ENCODE measurements around the gene MMP17.

MMP17 gene

DNA sequence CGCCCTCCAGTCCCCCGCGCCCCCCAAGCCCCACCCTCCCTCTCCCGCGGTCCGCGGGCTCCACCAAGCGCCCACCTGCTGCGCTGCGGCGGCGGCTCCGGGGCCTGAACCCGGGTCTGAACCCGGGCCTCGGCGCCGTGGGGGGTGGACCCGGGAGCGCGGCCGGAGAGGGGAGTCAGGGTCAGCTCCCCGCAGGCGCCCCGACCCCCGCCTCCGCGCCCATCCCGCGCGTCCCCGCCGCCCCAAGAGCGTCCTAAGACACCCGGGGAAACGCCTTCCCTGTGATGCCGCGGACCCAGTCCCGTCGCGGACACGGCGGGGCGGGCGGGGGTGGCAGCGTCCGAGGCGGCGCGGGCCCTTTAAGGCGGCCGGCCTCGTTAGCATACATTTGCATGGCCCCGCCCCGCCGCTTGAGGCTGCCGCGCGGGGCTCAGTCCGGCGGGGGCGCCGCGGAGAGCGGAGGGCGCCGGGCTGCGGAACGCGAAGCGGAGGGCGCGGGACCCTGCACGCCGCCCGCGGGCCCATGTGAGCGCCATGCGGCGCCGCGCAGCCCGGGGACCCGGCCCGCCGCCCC is at the start of gene MMP17:
MMP17 (plus strand) TSS at position 433 of the 574 bp plus-strand sequence; CDS start at position 535, 102 bp downstream.
- DNase-seq = peak; percentile 73

DNA sequence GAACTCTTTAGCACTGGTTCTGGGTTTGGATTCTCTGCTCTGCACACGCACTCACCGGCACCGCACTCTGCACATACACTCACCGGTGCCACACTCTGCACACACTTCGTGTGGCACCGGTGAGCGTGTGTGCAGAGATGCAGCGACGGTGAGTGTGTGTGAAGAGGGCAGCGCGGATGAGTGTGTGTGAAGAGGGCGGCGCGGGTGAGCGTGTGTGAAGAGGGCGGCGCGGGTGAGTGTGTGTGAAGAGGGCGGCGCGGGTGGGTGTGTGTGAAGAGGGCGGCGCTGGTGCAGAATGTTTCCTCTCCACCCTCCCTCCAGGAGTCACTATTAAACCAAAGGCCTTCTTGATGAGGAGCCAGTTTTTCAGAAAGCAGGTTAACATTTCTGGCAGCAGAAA is 49.2 kb upstream of the MMP17 start:
- DNase-seq = no peak

DNA sequence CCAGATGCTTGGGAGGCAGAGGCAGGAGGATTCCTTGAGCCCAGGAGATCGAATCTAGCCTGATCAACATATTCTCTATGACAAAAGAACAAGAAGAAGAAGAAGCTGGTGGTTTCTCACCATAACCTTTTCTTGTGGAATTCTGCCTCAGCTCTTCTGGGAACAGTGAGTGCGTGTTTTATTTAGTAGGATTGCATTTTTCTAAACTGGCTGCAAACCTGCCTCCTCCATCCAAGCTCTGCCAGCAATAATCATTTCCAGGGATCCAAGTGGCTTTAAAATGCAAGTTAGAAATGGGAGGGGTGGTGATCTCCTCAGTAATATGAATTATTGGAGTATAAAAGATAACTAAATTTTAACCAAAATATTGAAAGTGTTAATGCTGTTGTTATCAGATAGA is 46.1 kb upstream of the MMP17 start:
- DNase-seq = no peak

DNA sequence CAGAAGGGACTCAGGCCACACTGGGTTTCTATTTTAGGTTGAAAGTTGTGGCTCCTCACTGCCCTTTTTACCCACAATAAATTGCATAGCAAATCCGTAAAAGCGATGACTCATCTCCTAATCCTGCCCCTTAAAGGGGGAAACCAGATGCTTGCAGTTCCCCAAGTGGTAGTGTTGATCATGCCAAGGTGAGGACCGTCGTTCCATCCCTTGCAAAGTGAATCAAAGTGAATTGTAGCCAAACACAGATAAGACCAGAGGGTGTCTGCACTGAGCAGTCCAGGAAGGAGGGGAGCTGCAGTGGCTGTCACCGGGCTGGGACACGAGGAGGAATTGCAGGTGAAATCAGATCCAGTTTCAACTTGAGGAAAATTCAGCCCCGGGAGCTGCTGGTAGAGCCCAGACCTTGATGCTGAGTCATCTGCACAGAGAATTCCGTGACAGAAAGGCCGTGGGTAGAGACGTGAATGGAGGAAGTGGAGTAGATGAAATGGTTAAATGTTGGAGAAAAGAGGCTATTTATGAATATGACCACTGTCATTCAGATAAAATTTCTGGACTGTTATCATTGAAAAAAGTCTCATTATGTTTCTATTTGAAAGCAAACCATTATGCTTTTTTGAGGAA is 44.2 kb upstream of the MMP17 start:
- peak; percentile 90 for DNase-seq

DNA sequence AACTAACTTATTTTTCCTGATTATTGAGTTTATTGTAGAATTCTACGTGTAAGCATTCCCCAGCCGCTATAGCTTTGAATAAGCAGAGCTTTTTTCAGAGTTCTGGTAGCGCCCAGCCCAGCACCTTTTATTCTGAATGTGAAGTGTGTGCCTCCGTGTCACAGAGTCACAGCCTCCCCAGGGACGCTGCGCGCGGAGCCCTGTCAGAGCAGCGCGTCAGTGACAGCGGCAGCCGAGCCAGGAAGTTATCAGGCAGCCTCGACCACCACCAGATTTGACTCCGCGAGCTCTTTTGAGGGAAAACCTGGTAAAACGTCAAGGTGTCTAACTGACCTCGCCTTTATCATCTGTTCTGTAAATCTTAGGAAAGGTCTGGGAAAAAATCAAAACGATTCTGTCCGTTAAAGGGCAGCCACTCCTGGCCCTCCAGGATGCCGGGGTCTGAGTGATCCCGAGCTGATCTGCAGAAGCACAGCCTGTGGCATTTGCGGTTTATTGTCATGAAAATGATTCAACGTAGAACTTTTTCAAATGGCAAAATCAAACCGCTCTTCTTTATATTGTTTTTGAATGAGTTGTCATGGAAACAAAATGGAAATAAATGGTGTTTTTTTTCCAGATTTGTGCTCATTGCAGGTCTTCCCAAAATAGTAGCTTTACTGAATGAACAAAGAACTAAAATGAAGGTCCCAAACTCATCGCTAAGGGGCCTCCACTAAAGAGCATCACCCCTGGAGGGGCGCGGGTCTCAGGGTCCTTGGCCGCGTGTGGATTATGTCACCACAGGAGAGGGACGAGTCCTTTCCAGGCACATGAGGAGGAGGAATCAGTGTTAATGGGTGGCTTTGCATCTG is 43.1 kb upstream of the MMP17 start:
- no peak for DNase-seq

DNA sequence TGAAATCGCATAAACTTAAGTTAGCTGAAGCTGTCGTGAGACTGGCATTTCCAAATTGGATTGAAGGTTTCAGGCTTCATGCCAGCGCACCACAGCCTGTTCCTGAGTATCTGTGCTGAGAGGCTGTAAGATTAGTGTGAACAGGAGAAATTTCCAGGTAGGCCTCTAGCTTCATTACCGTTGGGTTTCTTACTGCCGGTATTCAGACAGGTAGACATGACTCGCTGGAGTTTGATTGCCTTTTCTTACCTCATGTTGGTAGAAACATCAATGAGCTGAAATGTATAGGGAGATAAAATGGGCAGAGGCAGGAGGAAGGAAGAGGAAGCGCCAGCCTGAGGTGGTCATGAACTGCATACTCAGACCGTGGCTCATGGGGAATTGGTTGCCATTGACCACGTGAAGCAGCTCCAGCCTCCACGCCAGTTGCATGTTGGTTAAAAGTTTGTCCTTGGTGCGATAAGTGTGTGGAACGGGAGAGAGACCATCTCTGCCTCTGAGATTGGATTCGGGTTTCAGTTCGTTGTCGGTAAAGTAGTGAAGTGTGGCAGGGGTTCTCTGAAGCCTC is 42.3 kb upstream of the MMP17 start:
- DNase-seq = no peak

DNA sequence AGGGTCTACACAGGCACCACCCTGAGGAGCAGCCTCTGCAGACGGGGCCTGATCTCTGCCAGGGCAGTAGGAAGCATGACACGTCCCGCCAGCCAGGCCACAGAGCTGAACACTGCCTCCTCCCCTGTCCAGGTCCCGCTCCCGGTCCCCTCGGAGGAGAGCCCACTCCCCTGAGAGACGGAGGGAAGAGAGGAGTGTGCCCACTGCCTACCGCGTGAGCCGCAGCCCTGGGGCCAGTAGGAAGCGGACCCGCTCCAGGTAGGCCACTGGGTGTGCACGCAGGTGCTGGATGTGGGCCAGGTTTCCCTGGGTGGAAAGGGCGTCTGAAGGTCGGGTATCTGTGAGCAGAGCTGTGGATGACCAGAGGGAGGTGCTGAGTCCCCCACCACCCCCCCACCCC is 41.9 kb upstream of the MMP17 start:
- no peak for DNase-seq

DNA sequence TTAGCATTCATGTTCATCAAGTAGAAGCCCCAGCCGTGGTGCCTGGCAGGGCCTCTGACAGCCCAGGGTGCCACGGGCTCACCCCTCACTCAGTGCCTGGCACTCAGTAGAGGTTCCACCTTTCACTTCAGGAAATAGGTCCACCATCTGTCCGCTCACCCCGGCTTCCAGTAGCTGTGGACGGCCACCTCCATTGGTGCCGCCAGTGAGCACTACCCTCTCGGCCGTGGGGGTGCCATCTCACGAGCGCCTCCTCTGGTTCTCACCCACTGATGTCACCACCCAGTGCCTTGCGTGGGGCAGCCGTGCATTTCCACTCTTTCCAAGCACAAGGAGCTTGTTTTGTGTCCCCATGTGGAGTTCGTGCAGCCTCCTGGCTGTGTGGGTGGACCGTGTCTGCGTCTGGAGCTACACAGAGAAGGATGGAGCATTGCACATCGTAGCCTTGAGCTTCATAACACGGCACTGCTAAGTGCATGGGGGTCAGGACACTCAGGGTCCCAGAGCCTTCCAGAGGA is 41.0 kb upstream of the MMP17 start:
- DNase-seq = no peak

DNA sequence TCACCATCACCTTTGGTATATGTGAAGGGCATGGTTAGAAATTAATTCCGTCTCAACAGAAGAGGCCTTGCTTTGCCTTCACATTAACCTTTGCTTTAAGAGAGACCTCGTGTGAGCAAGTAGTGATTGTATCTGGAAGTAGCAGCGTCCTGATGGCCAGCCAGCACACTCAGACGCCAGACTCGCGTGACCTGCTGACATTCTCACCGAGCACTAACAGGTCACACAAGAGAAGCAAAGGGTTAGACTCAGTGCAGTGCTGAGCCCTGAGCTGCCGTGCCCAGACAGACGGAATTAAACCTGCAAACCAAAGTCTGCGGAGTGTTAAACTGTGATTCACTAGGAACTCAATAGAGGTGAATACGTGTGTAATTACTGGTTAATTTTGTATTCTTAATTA is 40.1 kb upstream of the MMP17 start:
- DNase-seq = no peak

DNA sequence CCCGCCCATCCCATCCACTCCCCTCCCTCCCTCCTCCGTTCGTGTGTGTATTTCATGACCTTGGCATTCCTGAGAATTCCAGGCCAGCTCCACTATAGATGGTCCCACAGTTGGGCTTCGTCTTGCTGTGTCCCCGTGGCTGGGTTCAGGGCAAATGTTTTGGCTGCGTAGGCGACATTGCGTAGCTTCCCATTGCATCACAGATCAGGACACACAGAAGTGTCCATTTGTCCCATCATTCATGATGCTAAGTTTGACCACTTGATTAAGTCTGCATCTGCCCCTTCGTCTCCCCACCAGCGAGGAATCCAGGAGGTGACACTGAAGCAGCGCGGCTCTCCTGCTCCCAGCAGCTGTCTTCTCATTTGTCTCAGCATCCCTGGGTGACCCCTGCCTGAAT is 38.6 kb upstream of the MMP17 start:
- DNase-seq = no peak

DNA sequence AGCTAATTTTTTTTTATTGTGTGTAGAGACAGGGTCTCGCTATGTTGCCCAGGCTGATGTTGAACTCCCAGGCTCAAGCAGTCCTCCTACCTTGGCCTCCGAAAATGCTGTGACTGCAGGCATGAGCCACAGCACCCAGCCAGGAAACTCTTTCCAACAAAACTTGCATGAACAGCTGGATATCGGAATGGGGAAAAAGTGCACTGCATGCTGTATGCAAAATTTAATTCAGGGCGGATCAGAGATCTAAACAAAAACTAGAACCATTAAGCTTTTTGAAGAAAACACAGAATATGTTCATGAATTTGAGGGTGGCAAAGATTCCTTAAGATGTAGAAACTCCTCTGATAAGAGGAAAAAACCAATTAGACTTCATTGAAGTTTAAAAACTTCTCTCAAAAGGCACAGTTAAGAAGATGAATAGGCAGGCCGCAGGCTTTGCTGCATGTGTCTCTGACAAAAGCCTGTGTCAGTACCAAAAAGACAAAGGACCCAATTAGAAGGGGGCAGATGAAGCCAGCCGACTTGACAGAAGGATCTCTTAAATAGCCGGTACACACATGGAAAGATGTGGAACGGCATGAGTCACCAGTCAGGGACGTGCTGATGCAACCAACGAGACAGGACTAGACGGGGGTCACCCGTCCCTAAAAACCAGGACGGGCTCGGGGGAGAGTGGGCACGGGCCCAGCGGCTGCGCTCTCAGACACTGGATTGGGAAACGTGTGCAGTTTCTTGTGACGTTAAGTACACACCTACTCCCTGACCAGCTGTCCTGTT is 34.8 kb upstream of the MMP17 start:
- peak; percentile 35 for DNase-seq

DNA sequence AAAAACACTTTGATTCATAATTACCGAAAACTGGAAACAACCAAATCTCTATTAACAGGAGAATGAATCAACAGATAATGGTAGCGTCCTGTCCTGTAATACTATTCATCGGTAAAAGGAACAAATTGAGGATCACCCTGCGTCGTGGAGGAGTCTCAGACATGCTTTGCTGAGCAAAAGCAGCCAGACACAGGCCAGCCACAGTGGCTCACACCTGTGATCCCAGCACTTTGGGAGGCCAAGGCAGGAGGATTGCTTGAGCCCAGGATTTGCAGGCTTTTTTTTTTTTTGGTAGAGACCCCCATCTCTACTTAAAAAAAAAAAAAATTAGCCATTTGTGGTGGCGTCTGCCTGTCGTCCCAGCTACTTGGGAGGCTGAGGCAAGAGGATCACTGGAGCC is 34.1 kb upstream of the MMP17 start:
- no peak for DNase-seq

DNA sequence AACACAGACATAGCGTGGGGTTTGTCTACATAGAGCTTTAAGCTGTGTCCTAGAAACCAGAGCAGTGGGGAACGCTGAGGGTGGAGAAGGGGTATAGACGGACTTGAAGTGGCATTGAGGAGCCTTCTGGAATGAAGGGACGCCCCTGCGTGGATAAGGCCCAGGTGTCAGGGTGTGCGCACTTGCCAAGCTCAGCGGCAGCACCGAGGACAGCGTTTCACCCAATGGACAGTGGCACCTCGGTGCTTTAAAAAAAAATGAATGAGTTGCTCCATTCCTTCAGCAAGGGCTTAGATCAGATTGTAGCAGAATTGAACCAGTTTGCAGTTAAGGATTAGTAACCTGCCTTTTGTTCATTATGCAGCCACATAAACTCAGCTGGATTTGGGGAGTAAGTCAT is 33.6 kb upstream of the MMP17 start:
- DNase-seq = no peak

DNA sequence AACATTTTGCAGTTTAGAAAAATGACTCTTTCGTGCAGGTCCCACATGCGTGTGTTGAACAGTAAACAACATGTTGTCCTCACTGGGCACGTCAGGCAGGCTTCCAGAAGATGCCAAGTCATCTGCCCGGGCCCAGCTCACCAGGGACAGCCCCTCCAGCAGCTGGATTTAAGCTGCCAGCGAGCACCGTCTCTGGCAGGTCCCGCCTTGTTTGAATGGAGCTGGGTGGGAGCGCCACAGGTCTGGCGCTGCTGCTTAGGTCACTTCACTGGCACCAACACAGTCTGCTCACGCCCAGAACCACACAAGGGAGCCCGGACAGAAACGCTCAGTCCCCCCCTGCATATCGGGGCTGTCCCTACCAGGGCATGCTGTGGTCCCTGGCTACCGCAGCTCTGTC is 33.1 kb upstream of the MMP17 start:
- DNase-seq = no peak

DNA sequence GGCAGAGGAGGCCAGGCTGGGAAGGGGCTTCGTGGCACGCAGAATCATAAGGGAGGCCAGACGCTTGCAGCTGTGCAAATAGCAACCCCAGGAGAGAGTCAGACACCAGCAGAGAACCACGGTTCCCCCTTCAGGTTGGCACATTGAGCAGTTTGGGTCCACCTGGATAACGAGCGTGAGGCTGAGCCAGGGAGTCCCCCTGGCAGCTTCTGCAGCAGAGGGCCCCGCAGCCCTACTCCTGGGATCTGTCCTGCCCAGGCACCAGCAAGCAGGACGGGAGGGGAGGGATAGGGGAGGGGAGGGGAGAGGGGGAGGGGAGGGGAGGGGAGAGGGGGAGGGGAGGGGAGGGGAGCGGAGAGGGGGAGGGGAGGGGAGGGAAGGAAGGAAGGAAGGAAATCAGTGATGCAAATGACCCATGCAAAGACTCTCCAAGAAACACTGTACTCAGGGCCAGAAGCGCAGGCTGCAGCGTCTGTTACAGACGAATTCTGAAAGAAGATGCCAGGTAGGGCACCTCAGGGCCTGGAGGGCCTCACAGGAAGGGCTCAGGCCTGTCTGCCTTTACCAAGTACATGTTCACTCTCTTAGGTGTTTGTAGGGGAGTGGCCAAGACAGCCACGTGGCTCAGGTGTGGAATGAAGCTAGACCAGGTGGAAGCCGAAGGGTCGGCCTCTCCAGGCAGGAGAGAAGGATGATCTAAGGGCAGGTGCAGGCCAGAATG is 32.3 kb upstream of the MMP17 start:
- no peak for DNase-seq

DNA sequence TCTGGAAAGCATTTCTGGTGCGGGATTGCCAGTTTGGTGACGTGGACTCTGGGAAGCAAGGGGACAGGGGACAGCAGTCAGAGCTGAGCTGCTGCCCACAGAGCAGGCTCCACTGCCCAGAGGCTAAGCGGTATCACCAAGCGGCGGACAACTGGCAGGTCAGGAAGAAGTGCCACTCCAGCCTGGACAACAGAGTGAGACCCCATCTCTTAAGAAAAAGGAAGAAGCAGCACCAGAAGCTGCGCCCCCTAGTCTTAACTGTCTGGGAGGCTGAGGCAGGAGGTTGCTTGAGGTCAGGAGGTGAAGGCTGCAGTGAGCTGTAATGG is 31.8 kb upstream of the MMP17 start:
- DNase-seq = no peak

DNA sequence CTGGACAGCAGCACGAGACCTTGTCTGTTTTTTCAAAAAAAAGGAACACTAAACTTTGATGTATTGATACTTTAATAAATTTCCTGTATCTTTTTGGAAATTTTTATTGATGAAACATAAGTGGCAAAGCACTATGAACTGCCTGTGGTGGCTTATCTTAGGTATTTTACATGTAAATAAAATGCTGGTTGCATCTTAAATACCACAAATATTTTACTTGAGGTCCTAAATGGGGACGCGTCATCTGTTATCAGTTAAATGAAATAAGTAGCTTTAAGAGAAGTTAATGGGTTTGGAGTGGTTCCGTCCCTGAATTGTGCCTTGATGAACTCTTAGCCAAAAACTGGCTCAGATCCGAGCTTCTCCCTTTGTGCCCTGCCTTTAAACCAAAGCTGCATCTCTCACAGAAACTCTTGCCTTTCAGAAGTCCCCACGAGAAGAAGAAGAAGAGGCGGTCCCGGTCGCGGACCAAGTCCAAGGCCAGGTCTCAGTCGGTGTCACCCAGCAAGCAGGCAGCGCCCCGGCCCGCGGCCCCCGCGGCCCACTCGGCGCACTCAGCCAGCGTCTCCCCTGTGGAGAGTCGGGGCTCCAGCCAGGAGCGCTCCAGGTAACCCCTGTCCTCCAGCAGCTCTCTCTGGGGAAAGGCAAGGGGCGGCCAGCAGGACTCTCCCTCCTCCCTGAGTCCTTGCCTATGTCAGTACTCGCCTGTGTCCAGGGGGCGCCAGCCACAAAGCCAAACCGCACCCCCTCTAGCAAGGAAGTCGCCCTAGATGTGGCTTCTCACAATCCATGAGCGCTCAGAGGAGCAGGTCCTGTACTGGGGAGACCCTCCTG is 31.2 kb upstream of the MMP17 start:
- DNase-seq = no peak

DNA sequence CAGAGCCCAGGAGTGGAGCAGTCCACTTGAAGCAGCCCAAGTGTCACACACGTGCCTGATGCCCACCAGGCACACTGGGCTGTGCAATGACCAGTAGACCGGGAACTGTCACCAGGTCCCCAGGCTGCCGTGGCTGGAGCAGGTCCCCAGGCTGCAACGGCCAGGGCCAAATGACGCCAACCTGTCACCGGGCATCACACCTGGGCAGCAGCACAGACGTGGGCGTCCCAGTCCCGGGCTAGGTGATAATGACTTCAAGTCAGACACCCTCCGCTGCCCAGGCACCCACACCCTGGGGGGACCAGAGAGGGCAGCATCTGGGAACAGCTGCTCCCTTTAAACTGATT is 30.6 kb upstream of the MMP17 start:
- no peak for DNase-seq

DNA sequence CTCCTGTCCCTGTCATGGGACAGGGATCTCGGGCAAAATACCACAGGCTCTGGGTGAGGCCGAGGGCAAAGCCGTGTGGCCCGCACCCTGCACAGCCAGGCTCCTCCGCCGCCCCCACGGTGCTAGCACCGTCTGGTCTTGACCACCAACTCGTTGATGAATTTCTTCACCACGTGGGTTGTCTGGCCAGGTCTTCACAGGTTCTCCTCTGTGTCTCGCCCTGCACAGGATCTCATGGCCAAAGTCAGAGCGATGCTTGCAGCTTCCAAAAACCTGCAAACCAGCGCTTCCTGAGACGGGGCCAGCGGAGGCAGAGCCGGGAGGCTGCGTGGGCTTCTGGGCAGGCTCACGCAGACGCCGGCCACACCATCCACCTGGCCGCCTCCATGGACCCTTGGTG is 29.0 kb upstream of the MMP17 start:
- no peak for DNase-seq

DNA sequence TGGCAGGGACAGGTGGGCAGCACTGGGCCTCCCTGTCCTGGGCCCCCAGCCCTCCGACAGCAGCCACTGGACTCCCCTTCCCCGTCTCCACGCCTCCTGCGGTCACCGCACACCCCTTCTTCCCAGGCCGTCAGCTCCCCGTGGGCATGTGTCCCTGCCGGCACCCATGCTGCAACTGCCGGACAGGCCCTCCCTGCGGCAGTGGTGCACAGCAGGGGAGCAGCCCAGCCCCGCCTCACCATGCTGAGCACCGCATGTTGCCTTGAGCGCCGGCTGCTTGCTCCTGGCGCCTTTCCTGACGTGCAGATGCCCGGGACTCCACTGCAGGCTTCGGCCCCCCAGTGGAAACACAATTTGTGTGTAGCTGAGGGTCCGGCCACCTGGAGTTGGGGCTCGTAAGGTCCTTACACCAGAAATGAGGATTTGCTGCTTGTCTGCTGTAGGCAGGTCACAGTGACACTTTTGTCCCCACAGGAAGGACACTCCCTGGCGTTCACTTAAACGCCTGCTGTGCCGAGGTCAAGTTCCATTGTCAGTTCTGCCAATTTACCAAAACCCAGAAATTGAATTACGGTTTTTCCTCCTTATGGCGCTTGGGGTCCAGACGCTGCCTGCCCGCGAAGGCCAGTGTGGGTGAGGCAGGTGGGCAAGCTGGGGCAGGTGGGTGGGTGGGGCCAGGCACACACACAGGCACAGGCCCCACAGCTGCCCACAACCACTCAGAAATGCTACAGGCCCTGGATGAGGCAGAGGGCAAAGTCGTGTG is 28.2 kb upstream of the MMP17 start:
- no peak for DNase-seq
